Left ventricle myocardium inferior (tissue), 1 donor: ENCODE measurements around the gene EGF. TPM values are rescaled to one million over a fixed set of nuclear protein-coding genes. Genes with fewer than 3 reads are reported as not detected.
"Not testable (repeated sequence)": the region's sequence is repeated elsewhere in the genome, so short reads cannot be mapped to it uniquely, and the experiment has no call there.

ENCODE experiments used
- DNase-seq: peaks from one replicate; pipeline ENCODE4 v3.0.0-alpha.2; 2020
- H3K27ac ChIP-seq: fragments of 200-600 bp; replicated peaks from 2 replicates; pipeline ENCODE4 v1.8.0; 2021
- H3K27me3 ChIP-seq: fragments of 200-600 bp; 2 replicates; pipeline ENCODE4 v1.8.0; 2021; ENCODE audit warnings: low read depth
- H3K36me3 ChIP-seq: fragments of 200-600 bp; 2 replicates; pipeline ENCODE4 v1.8.0; 2021
- H3K4me1 ChIP-seq: fragments of 200-600 bp; 2 replicates; pipeline ENCODE4 v1.8.0; 2021
- H3K4me3 ChIP-seq: fragments of 200-600 bp; 2 replicates; pipeline ENCODE4 v1.8.0; 2021; ENCODE audit warnings: mild to moderate bottlenecking, moderate library complexity
- H3K9me3 ChIP-seq: fragments of 200-600 bp; replicated peaks from 2 replicates; pipeline ENCODE4 v1.8.0; 2021
- CTCF ChIP-seq: fragments of 200-600 bp; IDR thresholded peaks from 2 replicates; pipeline ENCODE4 v1.8.0; 2021; ENCODE audit warnings: antibody characterized with exemption, mild to moderate bottlenecking, borderline replicate concordance
- intact Hi-C: fragments of 100-400 bp; cut with micrococcal nuclease; formaldehyde crosslinking; loops from one replicate; pipeline ENCODE4 v1.11.0; 2022
- total RNA-seq: library from RNA; stranded (reverse); fragmentation: NEBNext Ultra II Directional; extraction: Animal tissue kit (Norgen Biotek cat#: 25700); gene quantifications from one replicate; pipeline ENCODE4 v1.2.1, GENCODE V29; 2021
- donor health status: DM: no; HTN: yes; CAD: no; lungs with severe emphysema.

Gene EGF
- total RNA-seq, 1 donor from 2014 or later, result 13.0 TPM

- intact Hi-C loops, result no loop called here
- no peaks in the 10 kb centered on the region for H3K4me1 ChIP-seq
- H3K27ac ChIP-seq, result no peak overlapping the region
- H3K27me3 ChIP-seq, result no peaks in the 10 kb centered on the region
- no peak for DNase-seq
- H3K9me3 ChIP-seq, result no peaks in the 10 kb centered on the region
- no peak overlapping the region for H3K4me3 ChIP-seq
- TF ChIP-seq CTCF, result no peak
- H3K36me3 ChIP-seq, result no peaks in the 10 kb centered on the region
Measured at GRCh38 chr4:109943745-109944144, 31.1 kb downstream of the EGF start.

GRCh38 chr4:109944591-109944990 lies 31.9 kb downstream of the EGF start:
- Histone ChIP-seq H3K27ac (no peak overlapping the region), H3K4me1 (no peaks in the 10 kb centered on the region), H3K36me3 (no peaks in the 10 kb centered on the region), H3K27me3 (no peaks in the 10 kb centered on the region), H3K9me3 (no peaks in the 10 kb centered on the region), H3K4me3 (no peak overlapping the region)
- intact Hi-C loops, result no loop called here
- TF ChIP-seq CTCF, result no peak
- DNase-seq, result no peak

- H3K36me3 ChIP-seq, result no peaks in the 10 kb centered on the region
- DNase-seq, result no peak
Measured at GRCh38 chr4:109945056-109945455, 32.4 kb downstream of the EGF start.

GRCh38 chr4:109946120-109946519 lies 33.4 kb downstream of the EGF start:
- Histone ChIP-seq H3K27ac (no peak overlapping the region), H3K4me1 (no peaks in the 10 kb centered on the region), H3K27me3 (no peaks in the 10 kb centered on the region), H3K4me3 (no peak overlapping the region), H3K36me3 (no peaks in the 10 kb centered on the region), H3K9me3 (no peaks in the 10 kb centered on the region)
- no peak for DNase-seq
- intact Hi-C loops, result no loop called here
- TF ChIP-seq CTCF, result no peak

More at GRCh38 chr4:109945056-109945455, 32.4 kb downstream of the EGF start:
- H3K4me3 ChIP-seq, result no peak overlapping the region
- no peaks in the 10 kb centered on the region for H3K4me1 ChIP-seq
- intact Hi-C loops, result no loop called here
- no peaks in the 10 kb centered on the region for H3K9me3 ChIP-seq
- no peak overlapping the region for H3K27ac ChIP-seq
- no peak for TF ChIP-seq CTCF
- no peaks in the 10 kb centered on the region for H3K27me3 ChIP-seq

- no peaks in the 10 kb centered on the region for H3K4me1 ChIP-seq
- no peak overlapping the region for H3K4me3 ChIP-seq
- intact Hi-C loops, result no loop called here
- TF ChIP-seq CTCF, result no peak
- H3K36me3 ChIP-seq, result no peaks in the 10 kb centered on the region
- H3K27ac ChIP-seq, result no peak overlapping the region
- no peaks in the 10 kb centered on the region for H3K9me3 ChIP-seq
- no peaks in the 10 kb centered on the region for H3K27me3 ChIP-seq
- no peak for DNase-seq
Measured at GRCh38 chr4:109947457-109947856, 34.8 kb downstream of the EGF start.

- H3K4me3 ChIP-seq, result no peak overlapping the region
- intact Hi-C loops, result no loop called here
- H3K27me3 ChIP-seq, result no peaks in the 10 kb centered on the region
- no peaks in the 10 kb centered on the region for H3K4me1 ChIP-seq
- no peaks in the 10 kb centered on the region for H3K9me3 ChIP-seq
- H3K27ac ChIP-seq, result no peak overlapping the region
- no peaks in the 10 kb centered on the region for H3K36me3 ChIP-seq
- TF ChIP-seq CTCF, result no peak
- DNase-seq, result no peak
Measured at GRCh38 chr4:109947918-109948317, 35.2 kb downstream of the EGF start.

- H3K27ac ChIP-seq, H3K4me3 ChIP-seq, H3K36me3 ChIP-seq, DNase-seq, intact Hi-C loops, H3K27me3 ChIP-seq, H3K9me3 ChIP-seq, H3K4me1 ChIP-seq: not testable (repeated sequence)
Measured at GRCh38 chr4:109949099-109949718, 36.5 kb downstream of the EGF start.
